IMR-90 (cell line): ENCODE results near the gene TRPC3. TPM values are rescaled to one million over a fixed set of nuclear protein-coding genes. Genes with fewer than 3 reads are reported as not detected.

Experiments used
- ATAC-seq: fragments of 200-7000 bp; cut with Tn5 transposase; 2 replicates; pipeline ENCODE4 v1.9.1; 2020; ENCODE audit warnings: low read depth, mild to moderate bottlenecking, moderate library complexity
- BruUV-seq: library from RNA; stranded (reverse); fragments of 400-500 nt; replicated peaks from 2 replicates; lab custom pipeline; 2021; lab: Mats Ljungman, UMichigan
- CTCF ChIA-PET: fragments of 300-600 bp; formaldehyde crosslinking; extraction: SDS; loops from one replicate; lab custom pipeline; 2021; ENCODE audit warnings: antibody characterized with exemption; lab: Yijun Ruan, JAX
- POLR2A ChIA-PET: fragments of 300-600 bp; sonication (Branson Sonifier 250); formaldehyde crosslinking; loops from one replicate; lab custom pipeline; 2022; ENCODE audit warnings: antibody characterized with exemption; ENCODE audit not compliant: unreplicated experiment; lab: Charles Lee
- DNase-seq: peaks from one replicate; pipeline ENCODE4 v3.0.0; 2013
- H2AFZ ChIP-seq: replicated peaks from 2 replicates; pipeline ENCODE3; 2013; ENCODE audit warnings: low read length, mild to moderate bottlenecking; ENCODE audit not compliant: poor library complexity
- H2AK5ac ChIP-seq: 2 replicates; pipeline ENCODE4 v1.6.1; 2013; ENCODE audit warnings: low read depth, low read length, inconsistent platforms
- H2AK9ac ChIP-seq: replicated peaks from 2 replicates; pipeline ENCODE3; 2013; ENCODE audit warnings: mild to moderate bottlenecking, low read depth, low read length, moderate library complexity; ENCODE audit not compliant: poor library complexity
- H2BK120ac ChIP-seq: 2 replicates; pipeline ENCODE4 v1.6.1; 2013; ENCODE audit warnings: low read depth, low read length, inconsistent platforms
- H2BK15ac ChIP-seq: 3 replicates; pipeline ENCODE4 v1.6.1; 2013; ENCODE audit warnings: low read depth, low read length, inconsistent platforms
- H2BK20ac ChIP-seq: 2 replicates; pipeline ENCODE4 v1.6.1; 2013; ENCODE audit warnings: low read depth, mild to moderate bottlenecking, inconsistent platforms, low read length, moderate library complexity
- H2BK5ac ChIP-seq: 2 replicates; pipeline ENCODE4 v1.6.1; 2013; ENCODE audit warnings: mild to moderate bottlenecking, low read depth, low read length, inconsistent platforms; ENCODE audit not compliant: poor library complexity, severe bottlenecking
- H3K14ac ChIP-seq: replicated peaks from 2 replicates; pipeline ENCODE4 v1.6.1; 2013; ENCODE audit warnings: low read depth, low read length, inconsistent platforms
- H3K18ac ChIP-seq: 2 replicates; pipeline ENCODE4 v1.6.1; 2013; ENCODE audit warnings: low read depth, low read length, control low read depth
- H3K23ac ChIP-seq: 2 replicates; pipeline ENCODE4 v1.6.1; 2013; ENCODE audit warnings: low read depth, low read length, inconsistent platforms
- H3K27ac ChIP-seq: 2 replicates; pipeline ENCODE4 v1.5.1; 2013; ENCODE audit warnings: mild to moderate bottlenecking, control low read depth, low read length; ENCODE audit not compliant: insufficient read depth
- H3K27me3 ChIP-seq: 2 replicates; pipeline ENCODE4 v1.6.1; 2013; ENCODE audit warnings: low read length; ENCODE audit not compliant: control insufficient read depth, insufficient read depth
- H3K36me3 ChIP-seq: 2 replicates; pipeline ENCODE4 v1.6.1; 2013; ENCODE audit warnings: low read length, mixed read lengths; ENCODE audit not compliant: control insufficient read depth, insufficient read depth
- H3K4ac ChIP-seq: 2 replicates; pipeline ENCODE4 v1.6.1; 2013; ENCODE audit warnings: low read depth, low read length, inconsistent platforms
- H3K4me1 ChIP-seq: 2 replicates; pipeline ENCODE4 v1.6.1; 2013; ENCODE audit warnings: low read length, mixed read lengths; ENCODE audit not compliant: control insufficient read depth, insufficient read depth
- H3K4me2 ChIP-seq: 2 replicates; pipeline ENCODE4 v1.6.1; 2013; ENCODE audit warnings: low read depth, mild to moderate bottlenecking, control low read depth, low read length, moderate library complexity
- H3K4me3 ChIP-seq: 2 replicates; pipeline ENCODE4 v1.5.1; 2013; ENCODE audit warnings: low read depth, mild to moderate bottlenecking, control low read depth, low read length, moderate library complexity; ENCODE audit not compliant: insufficient read depth
- H3K56ac ChIP-seq: 2 replicates; pipeline ENCODE4 v1.6.1; 2013; ENCODE audit warnings: low read length, inconsistent platforms; ENCODE audit not compliant: insufficient read depth; ENCODE audit errors: extremely low read depth
- H3K79me1 ChIP-seq, 2 experiments: 2 replicates each; pipeline ENCODE4 v1.6.1; 2013; ENCODE audit warnings: low read length in 2 of 2, inconsistent platforms in 1 of 2, low read depth in 1 of 2
- H3K9ac ChIP-seq: 2 replicates; pipeline ENCODE4 v1.6.1; 2013; ENCODE audit warnings: low read depth, low read length, control low read depth
- H3K9me1 ChIP-seq: 2 replicates; pipeline ENCODE4 v1.6.1; 2013; ENCODE audit warnings: low read length, inconsistent platforms; ENCODE audit not compliant: insufficient read depth
- H3K9me3 ChIP-seq: 2 replicates; pipeline ENCODE4 v1.6.1; 2013; ENCODE audit warnings: low read length; ENCODE audit not compliant: control insufficient read depth, insufficient read depth
- H4K20me1 ChIP-seq: 2 replicates; pipeline ENCODE4 v1.6.1; 2013; ENCODE audit warnings: low read length, inconsistent platforms; ENCODE audit not compliant: insufficient read depth
- H4K5ac ChIP-seq: 2 replicates; pipeline ENCODE4 v1.6.1; 2013; ENCODE audit warnings: mild to moderate bottlenecking, low read depth, low read length, control low read depth
- H4K8ac ChIP-seq, 2 experiments: 2 replicates each; pipeline ENCODE4 v1.6.1; 2013; ENCODE audit warnings: low read depth in 2 of 2, low read length in 2 of 2, control low read depth in 1 of 2, inconsistent platforms in 1 of 2
- H4K91ac ChIP-seq: 2 replicates; pipeline ENCODE4 v1.6.1; 2013; ENCODE audit warnings: low read depth, low read length, inconsistent platforms; ENCODE audit not compliant: insufficient read depth
- FOS ChIP-seq: fragments of 150-350 bp; IDR thresholded peaks from 2 replicates; pipeline ENCODE4 v1.6.1; 2016; ENCODE audit warnings: low read depth, low read length
- MAFK ChIP-seq: IDR thresholded peaks from 2 replicates; pipeline ENCODE4 v1.6.1; 2012; ENCODE audit warnings: low read depth, low read length, improper control_type of control experiment
- WGBS, 2 experiments: methylation state at CpG; one replicate each; pipeline versions ENCODE4 v1.1.5 to v1.1.7; 2013; ENCODE audit warnings: missing lambda C conversion rate in 2 of 2; ENCODE audit not compliant: insufficient read length in 1 of 2; ENCODE audit errors: extremely low coverage in 2 of 2; 5-methylcytosine and 5-hydroxymethylcytosine counted together
- dilution Hi-C: fragments of 300-500 bp; cut with HindIII; formaldehyde crosslinking; loops from one replicate; pipeline ENCODE4 v1.14.3; 2018; ENCODE audit warnings: low sequenced_read_pairs; ENCODE audit not compliant: unreplicated experiment
- in situ Hi-C: fragments of 300-500 bp; cut with MboI; formaldehyde crosslinking; loops from 3 replicates; pipeline ENCODE4 v1.14.3; 2019; ENCODE audit warnings: low sequenced_read_pairs, inconsistent platforms, mixed read lengths
- intact Hi-C: fragments of 100-400 bp; cut with micrococcal nuclease; formaldehyde crosslinking; loops from 2 replicates; pipeline ENCODE4 v1.10.0; 2022
- polyA plus RNA-seq, 3 experiments: library from polyadenylated mRNA; depleted of rRNA; stranded (reverse); fragments of >200 nt; gene quantifications; 2 replicates each; pipeline ENCODE4 v1.2.3, GENCODE V29; 2012; ENCODE audit warnings: low replicate concordance in 1 of 3
- total RNA-seq: library from RNA; depleted of rRNA; stranded (reverse); fragments of >200 nt; gene quantifications from 2 replicates; pipeline ENCODE4 v1.2.3, GENCODE V29; 2012

TRPC3 gene
- total and polyA plus RNA-seq, 2 of the 4 experiments (the other 2 are of a cell fraction): 1.1 to 2.7 TPM

DNA sequence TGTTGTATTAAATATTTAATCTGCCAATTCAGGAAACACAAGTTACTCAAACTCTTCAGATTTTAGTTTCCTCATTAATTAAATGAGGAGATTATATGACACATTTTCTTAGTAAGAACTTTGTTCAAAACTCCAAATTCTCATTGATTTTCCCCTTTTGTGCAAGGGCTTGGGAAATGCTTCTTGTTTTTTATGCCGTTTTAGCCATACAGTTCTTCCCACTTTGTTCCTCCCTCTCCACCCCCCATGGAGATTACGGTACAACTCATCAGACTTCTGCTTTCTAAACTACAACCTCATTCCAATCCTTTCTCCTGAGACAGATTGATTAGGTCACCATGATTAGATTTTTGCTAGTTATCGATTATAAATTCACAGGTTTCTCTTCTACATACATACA is 70.7 kb downstream of the TRPC3 start:
- no peaks in the 10 kb centered on the region for H3K4me1 ChIP-seq
- no peak overlapping the region for H3K56ac ChIP-seq
- DNase-seq: no peak
- H3K9me3 ChIP-seq: no peaks in the 10 kb centered on the region
- no peak overlapping the region for H3K27ac ChIP-seq
- no peak overlapping the region for H4K5ac ChIP-seq
- BruUV-seq: no TSS peak
- WGBS, 2 experiments: 83% methylated on average over 1 of the region's 3 CpGs; no CpG with 5 or more reads in 1 of the 2 experiments
- H3K4me2 ChIP-seq: no peak overlapping the region
- no peak overlapping the region for H3K4me3 ChIP-seq
- in situ Hi-C loops: no loop called here
- no peak overlapping the region for H3K9ac ChIP-seq
- no peak for TF ChIP-seq MAFK
- TF ChIP-seq FOS: no peak
- H4K20me1 ChIP-seq: no peaks in the 10 kb centered on the region
- no peak overlapping the region for H4K91ac ChIP-seq
- H4K8ac ChIP-seq: no peak overlapping the region
- no peak overlapping the region for H3K14ac ChIP-seq
- no peak for ATAC-seq
- no peak overlapping the region for H2AK9ac ChIP-seq
- peaks cover 4% of the 10 kb centered on the region; the same call in 1 of the 2 replicates for H3K9me1 ChIP-seq
- H2AK5ac ChIP-seq: no peak overlapping the region
- H3K36me3 ChIP-seq: no peaks in the 10 kb centered on the region
- H3K4ac ChIP-seq: no peak overlapping the region
- dilution Hi-C loops: no loop called here
- ChIA-PET POLR2A (no interaction called here), CTCF (no interaction called here)
- no peak overlapping the region for H2BK20ac ChIP-seq
- no peak overlapping the region for H3K18ac ChIP-seq
- no peak overlapping the region for H2BK120ac ChIP-seq
- H3K79me1 ChIP-seq: no peaks in the 10 kb centered on the region
- no peaks in the 10 kb centered on the region for H3K27me3 ChIP-seq
- H2BK15ac ChIP-seq: no peak overlapping the region
- no peak overlapping the region for H3K23ac ChIP-seq
- intact Hi-C loops: no loop called here
- no peak overlapping the region for H2AFZ ChIP-seq
- H2BK5ac ChIP-seq: no peak overlapping the region
